ENCODE data around the gene AHI1. TPM values are rescaled to one million over a fixed set of nuclear protein-coding genes. Genes with fewer than 3 reads are reported as not detected.
A peak's percentile ranks its signal among the peaks of the same experiment; 100 is the strongest.

AHI1 gene
- total RNA-seq, 1 donor from 2014 or later: 21.0 TPM

DNA sequence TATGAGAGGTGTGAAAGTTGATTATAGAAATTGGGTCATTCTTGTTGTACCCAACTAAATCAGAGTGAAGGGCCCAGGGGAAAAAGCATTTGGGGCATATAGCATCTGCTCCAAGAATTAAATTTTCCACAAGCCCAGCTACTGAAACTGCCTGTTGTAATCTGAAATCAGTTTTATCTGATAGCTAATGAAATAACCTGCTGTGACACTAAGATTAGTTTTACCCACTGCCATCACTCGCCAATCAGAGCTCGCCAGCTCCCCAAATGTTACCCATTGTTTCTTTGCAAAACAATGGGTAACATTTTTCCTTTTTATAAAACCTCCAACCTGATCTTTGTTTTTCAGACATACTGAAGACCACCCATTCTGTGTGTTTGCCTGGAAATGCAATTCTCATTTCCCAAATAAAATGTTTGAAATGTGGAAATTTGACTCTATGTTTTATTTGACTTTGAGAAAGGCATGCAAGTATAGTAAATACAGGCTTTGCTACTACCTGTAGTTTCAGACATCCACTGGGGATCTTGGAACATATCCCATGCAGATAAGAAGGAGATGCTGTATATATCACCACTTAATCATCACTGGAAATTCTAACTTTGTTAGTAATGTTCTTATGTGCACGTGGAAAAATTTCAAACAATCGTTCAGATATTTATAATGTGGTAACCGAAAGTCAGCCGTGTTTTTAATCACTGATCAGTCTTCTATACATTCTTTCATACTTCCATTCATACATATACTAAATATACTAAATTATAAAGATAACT is 6.3 kb upstream of the AHI1 start:
- H3K4me3 Mint-ChIP-seq: no peak overlapping the region
- ChIA-PET POLR2A (no interaction called here), CTCF (interaction anchor here (1.3 to 1.4 kb wide), 2 partner anchors 406 to 723 kb away, joined by 3 to 4 read pairs; no protein-coding TSS in a partner anchor)
- peaks cover 2% of the 10 kb centered on the region for H3K4me1 Mint-ChIP-seq
- no peaks in the 10 kb centered on the region for H3K27me3 Mint-ChIP-seq
- H3K27ac Mint-ChIP-seq: no peak overlapping the region
- no peaks in the 10 kb centered on the region for H3K36me3 Mint-ChIP-seq (ENCODE audit: low read depth)
- H3K9me3 Mint-ChIP-seq: no peaks in the 10 kb centered on the region
- DNase-seq: no peak
- intact Hi-C loops (cut with micrococcal nuclease): loop anchor here (10.0 kb wide), 1 partner anchor 1421 kb away; the partner anchor contains the start of gene SLC35D3
- ATAC-seq (ENCODE audit: low read depth): no peak
- no peak for TF ChIP-seq CTCF (IDR thresholded peaks at IDR 0.05)

GRCh38 chr6:135499441-135500340 is 2.2 kb upstream of the AHI1 start:
- no peaks in the 10 kb centered on the region for H3K9me3 Mint-ChIP-seq
- H3K4me1 Mint-ChIP-seq: peaks cover 8% of the 10 kb centered on the region
- peaks cover 4% of the 10 kb centered on the region for H3K36me3 Mint-ChIP-seq (ENCODE audit: low read depth)
- H3K27ac Mint-ChIP-seq: no peak overlapping the region
- TF ChIP-seq CTCF (IDR thresholded peaks at IDR 0.05): no peak
- H3K27me3 Mint-ChIP-seq: no peaks in the 10 kb centered on the region
- intact Hi-C loops (cut with micrococcal nuclease): loop anchor here (5.0 to 10.0 kb wide), 7 partner anchors 353 to 1718 kb away; partner anchors contain the start of genes IFNGR1, MAP3K5, PDE7B and SLC35D3
- no peak for ATAC-seq (ENCODE audit: low read depth)
- ChIA-PET CTCF (interaction anchor here (1.5 kb wide), 1 partner anchor 727 kb away, joined by 5 read pairs; no protein-coding TSS in a partner anchor), POLR2A (interaction anchor here (0.6 to 3.8 kb wide), 4 partner anchors 727 to 789 kb away, joined by 4 to 67 read pairs (median 7); partner anchors contain the start of genes BCLAF1 and MTFR2)
- no peak overlapping the region for H3K4me3 Mint-ChIP-seq
- no peak for DNase-seq

- intact Hi-C loops (cut with micrococcal nuclease): loop anchor here (1.0 to 10.0 kb wide), 10 partner anchors 47 to 1719 kb away; partner anchors contain the start of genes BCLAF1, IFNGR1, MAP3K5 and PDE7B
- peaks cover 5% of the 10 kb centered on the region for H3K36me3 Mint-ChIP-seq (ENCODE audit: low read depth)
- POLR2A ChIA-PET: interaction anchor here (0.6 to 3.8 kb wide), 9 partner anchors 9 to 1324 kb away, joined by 3 to 67 read pairs (median 5); partner anchors contain the start of genes BCLAF1, HBS1L, MTFR2 and PDE7B
- H3K27ac Mint-ChIP-seq: no peak overlapping the region
- H3K4me3 Mint-ChIP-seq: no peak overlapping the region
- H3K4me1 Mint-ChIP-seq: peaks cover 8% of the 10 kb centered on the region
- H3K9me3 Mint-ChIP-seq: no peaks in the 10 kb centered on the region
- no peak for TF ChIP-seq CTCF (IDR thresholded peaks at IDR 0.05)
- ATAC-seq (ENCODE audit: low read depth) (peak; percentile 40), DNase-seq (peak; percentile 37)
- H3K27me3 Mint-ChIP-seq: no peaks in the 10 kb centered on the region
- CTCF ChIA-PET: interaction anchor here (0.8 to 1.5 kb wide), 4 partner anchors 8 to 1294 kb away, joined by 3 to 5 read pairs (median 5); partner anchors contain the start of genes BCLAF1 and MAP3K5
Observed at GRCh38 chr6:135498185-135498841, 773 bp upstream of the AHI1 start.

DNA sequence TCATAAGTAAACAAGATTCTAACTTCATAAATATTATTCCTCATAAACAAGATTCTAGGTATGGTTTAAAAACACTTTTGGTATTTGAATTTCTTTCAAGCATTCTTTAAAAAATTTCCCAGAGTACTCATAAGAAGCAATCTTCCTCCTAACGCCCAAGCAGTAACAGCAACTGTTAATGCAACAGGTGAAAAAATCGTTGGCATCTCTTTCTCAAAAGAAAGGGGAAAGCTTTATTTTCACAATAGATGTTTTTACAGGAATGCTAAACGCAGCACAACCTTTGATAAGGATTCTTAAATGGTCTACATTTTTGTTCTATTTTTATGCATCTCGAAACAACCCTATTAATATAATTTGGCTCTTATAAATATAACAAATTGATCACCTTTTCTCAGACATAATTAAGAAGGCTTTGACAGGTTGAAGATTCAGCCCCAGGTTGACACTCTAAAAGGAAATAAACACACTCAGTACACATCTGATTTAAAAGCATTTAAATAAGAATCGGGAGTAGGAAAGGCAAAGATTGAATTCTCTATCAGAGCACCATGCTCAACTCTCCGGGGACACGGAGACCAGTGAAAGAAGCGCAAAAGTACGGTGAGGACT is 634 bp downstream of the AHI1 start:
- Mint-ChIP-seq H3K27me3 (no peaks in the 10 kb centered on the region), H3K27ac (no peak overlapping the region), H3K4me1 (peaks cover 8% of the 10 kb centered on the region), H3K4me3 (no peak overlapping the region), H3K36me3 (ENCODE audit: low read depth) (peaks cover 9% of the 10 kb centered on the region), H3K9me3 (no peaks in the 10 kb centered on the region)
- CTCF ChIA-PET: no interaction called here
- ATAC-seq (ENCODE audit: low read depth) (no peak), DNase-seq (no peak)
- POLR2A ChIA-PET: interaction anchor here (3.8 kb wide), 1 partner anchor 792 kb away, joined by 67 read pairs; the partner anchor contains the start of gene BCLAF1
- no peak for TF ChIP-seq CTCF (IDR thresholded peaks at IDR 0.05)
- intact Hi-C loops (cut with micrococcal nuclease): loop anchor here (1.0 to 10.0 kb wide), 11 partner anchors 32 to 1720 kb away; partner anchors contain the start of genes HBS1L, IFNGR1, MAP3K5 and MTFR2
